Measurements from ENCODE around the gene GPRC5A.
A peak's percentile ranks its signal among the peaks of the same experiment; 100 is the strongest.

Gene GPRC5A

DNA sequence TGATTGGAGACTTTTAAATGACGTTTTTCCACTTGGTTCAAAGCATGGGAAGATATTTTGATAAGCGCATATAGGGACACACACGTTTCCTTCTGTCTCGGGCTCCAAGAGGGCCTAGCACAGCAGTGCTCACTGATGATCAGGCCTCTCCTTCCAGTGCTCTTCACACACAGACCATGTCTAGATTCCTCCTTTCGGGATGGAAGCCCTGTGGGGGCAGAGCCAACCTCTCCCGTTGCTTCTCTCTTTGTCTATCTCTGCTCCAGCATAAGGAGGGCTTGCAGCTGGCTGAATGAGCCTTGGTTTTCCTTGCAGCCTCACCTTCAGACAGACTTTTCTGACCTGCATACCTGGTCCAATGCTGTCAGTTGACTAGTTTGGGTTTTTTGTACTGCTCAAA, 38.3 kb downstream of the GPRC5A start:
- Mint-ChIP-seq H3K9me3 (no peaks in the 10 kb centered on the region), H3K27ac (no peak overlapping the region), H3K27me3 (peaks cover 5% of the 10 kb centered on the region), H3K4me3 (no peak overlapping the region), H3K36me3 (no peaks in the 10 kb centered on the region), H3K4me1 (no peaks in the 10 kb centered on the region)
- ATAC-seq (ENCODE audit: low read depth), result no peak
- no peak for DNase-seq (ENCODE audit: low spot score in 2 of 2)

DNA sequence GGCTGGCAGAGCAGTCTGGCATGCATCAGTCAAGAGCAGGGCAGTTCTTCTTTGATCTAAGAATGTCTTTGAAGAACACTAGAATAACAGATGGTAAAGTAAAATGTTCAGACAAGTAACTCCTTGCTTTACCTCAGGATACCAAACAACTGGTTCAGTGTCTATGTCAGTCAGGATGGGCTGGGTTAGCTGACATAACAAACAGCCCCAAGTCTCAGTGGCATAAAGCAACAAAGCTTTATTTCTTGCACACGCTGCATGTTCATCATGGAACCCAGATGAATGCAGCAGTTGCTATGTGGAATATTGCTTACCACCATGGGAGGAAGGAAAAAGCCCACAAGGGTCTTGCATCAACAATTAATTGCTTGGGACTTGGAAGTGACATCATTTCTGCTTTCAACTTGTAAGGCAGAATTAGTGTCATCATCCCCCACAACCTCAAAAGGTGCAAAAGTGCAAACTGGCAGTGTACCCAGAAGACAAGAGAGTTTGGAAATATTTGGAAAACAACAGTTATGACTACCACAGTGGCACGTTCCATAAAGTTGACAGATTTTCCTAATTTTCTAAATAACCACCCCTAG, 39.4 kb downstream of the GPRC5A start:
- H3K36me3 Mint-ChIP-seq, result no peaks in the 10 kb centered on the region
- H3K27me3 Mint-ChIP-seq, result peaks cover 5% of the 10 kb centered on the region
- DNase-seq (ENCODE audit: low spot score in 2 of 2) (no peak), ATAC-seq (ENCODE audit: low read depth) (no peak)
- H3K4me1 Mint-ChIP-seq, result no peaks in the 10 kb centered on the region
- no peak overlapping the region for H3K27ac Mint-ChIP-seq
- H3K4me3 Mint-ChIP-seq, result no peak overlapping the region
- H3K9me3 Mint-ChIP-seq, result no peaks in the 10 kb centered on the region

DNA sequence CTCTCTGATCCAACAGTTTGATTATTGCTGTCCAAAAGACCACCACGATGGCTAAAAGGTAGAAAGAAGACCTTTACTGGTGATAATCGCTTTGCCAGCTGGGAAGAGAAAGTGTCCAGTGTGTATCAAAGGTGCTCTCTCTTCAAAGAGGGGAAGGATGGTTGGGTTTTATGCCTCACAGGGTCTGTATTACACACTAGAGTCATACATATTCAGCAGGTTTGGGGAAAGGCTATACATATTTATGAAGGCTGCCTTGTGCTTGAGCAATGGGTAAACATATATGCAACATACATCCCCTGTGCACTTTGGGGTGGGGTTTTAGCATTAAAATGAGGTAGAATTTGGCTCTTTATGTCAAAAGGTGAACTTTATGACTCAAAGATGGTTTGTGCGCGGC, 42.4 kb downstream of the GPRC5A start:
- Mint-ChIP-seq H3K36me3 (no peaks in the 10 kb centered on the region), H3K4me3 (no peak overlapping the region), H3K27ac (no peak overlapping the region), H3K27me3 (no peaks in the 10 kb centered on the region), H3K4me1 (no peaks in the 10 kb centered on the region), H3K9me3 (no peaks in the 10 kb centered on the region)
- DNase-seq (ENCODE audit: low spot score in 2 of 2) (no peak), ATAC-seq (ENCODE audit: low read depth) (no peak)

DNA sequence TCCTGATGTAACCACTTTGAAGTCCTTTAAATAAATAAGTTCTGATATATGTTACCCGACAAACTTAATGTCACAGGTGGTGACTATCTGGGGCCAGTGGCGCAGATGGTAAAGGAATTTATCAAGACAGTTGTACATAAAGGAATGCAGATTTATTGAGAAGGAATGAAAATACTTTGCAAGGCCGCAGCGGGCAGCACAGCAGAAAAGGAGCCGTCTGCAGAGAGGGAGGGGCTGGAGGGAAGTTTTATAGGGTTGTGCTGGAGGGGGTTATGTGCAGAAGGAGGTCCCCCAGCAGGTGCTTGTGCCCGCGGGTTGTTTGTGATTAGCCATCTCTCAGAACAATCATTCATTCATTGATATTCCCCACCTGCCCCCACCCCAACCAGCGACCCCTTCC, 43.2 kb downstream of the GPRC5A start:
- H3K36me3 Mint-ChIP-seq, result no peaks in the 10 kb centered on the region
- H3K4me1 Mint-ChIP-seq, result no peaks in the 10 kb centered on the region
- no peak overlapping the region for H3K4me3 Mint-ChIP-seq
- no peaks in the 10 kb centered on the region for H3K9me3 Mint-ChIP-seq
- no peak for DNase-seq (ENCODE audit: low spot score in 2 of 2)
- H3K27ac Mint-ChIP-seq, result no peak overlapping the region
- H3K27me3 Mint-ChIP-seq, result no peaks in the 10 kb centered on the region
- ATAC-seq (ENCODE audit: low read depth), result no peak

DNA sequence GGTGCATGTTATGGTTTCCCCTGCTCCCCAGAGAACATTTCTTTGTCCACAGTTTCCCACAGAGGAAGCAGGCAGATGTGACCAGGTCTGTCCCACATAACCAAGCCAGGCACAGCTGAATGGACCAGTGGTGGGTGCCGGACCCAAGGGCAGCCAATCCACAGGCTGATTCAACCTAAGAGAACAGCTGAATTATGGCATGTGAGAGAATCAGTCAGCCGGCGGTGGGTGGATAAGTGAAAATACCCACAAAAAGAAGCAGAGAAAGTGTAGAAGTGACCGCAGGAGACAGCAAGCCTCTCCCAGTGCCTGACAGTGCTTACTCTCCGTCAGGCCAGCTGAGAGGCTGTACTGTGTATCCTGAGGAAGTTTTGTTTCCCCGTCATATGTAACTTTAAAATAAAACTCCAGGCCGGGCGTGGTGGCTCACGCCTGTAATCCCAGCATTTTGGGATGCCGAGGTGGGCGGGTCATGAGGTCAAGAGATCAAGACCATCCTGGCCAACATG, 45.7 kb downstream of the GPRC5A start:
- DNase-seq (ENCODE audit: low spot score in 2 of 2), result no peak
- Mint-ChIP-seq H3K27me3 (no peaks in the 10 kb centered on the region), H3K4me3 (no peak overlapping the region), H3K27ac (no peak overlapping the region), H3K36me3 (no peaks in the 10 kb centered on the region), H3K4me1 (no peaks in the 10 kb centered on the region), H3K9me3 (no peaks in the 10 kb centered on the region)
- no peak for ATAC-seq (ENCODE audit: low read depth)

DNA sequence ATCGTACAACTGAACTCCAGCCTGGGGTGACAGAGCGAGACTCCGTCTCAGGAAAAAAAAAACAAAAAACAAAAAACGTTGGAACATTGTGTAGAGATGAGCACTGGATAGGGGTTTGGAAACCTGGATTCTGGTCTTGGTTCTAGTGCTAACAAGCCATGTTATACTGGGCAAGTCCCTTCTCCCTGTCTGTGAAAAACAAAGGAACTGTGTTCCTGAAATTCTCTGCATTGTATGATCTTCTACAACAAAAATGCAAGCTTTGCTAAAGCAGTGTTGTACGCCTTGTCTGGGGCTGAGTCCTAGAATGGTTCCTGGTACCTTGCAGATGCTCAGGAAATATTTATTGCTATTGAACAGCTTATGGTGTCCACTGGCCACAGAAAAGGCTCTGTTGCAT, 47.2 kb downstream of the GPRC5A start:
- no peak overlapping the region for H3K27ac Mint-ChIP-seq
- H3K4me1 Mint-ChIP-seq, result no peaks in the 10 kb centered on the region
- H3K36me3 Mint-ChIP-seq, result no peaks in the 10 kb centered on the region
- ATAC-seq (ENCODE audit: low read depth), result no peak
- H3K4me3 Mint-ChIP-seq, result no peak overlapping the region
- H3K27me3 Mint-ChIP-seq, result no peaks in the 10 kb centered on the region
- no peak for DNase-seq (ENCODE audit: low spot score in 2 of 2)
- no peaks in the 10 kb centered on the region for H3K9me3 Mint-ChIP-seq

DNA sequence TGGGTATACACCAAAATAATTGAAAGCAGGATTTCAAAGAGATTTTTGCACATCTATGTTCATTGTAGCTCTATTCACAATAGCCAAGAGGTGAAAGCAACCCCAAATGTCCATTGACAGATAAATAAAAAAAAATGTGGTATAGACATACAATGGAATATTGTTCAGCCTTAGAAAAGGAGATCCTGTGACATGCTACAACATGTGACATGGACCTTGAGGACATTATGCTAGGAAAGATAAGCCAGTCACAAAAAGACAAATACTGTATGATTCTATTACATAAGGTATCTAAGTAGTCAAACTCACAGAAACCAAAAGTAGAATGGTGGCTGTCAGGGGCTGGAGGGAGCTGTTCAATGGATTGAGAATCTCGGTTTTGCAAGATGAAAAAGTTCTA, 48.5 kb downstream of the GPRC5A start:
- Mint-ChIP-seq H3K4me1 (peaks cover 3% of the 10 kb centered on the region), H3K9me3 (no peaks in the 10 kb centered on the region), H3K27ac (no peak overlapping the region), H3K4me3 (no peak overlapping the region), H3K27me3 (peaks cover 2% of the 10 kb centered on the region), H3K36me3 (peaks cover 1% of the 10 kb centered on the region)
- ATAC-seq (ENCODE audit: low read depth), result no peak
- DNase-seq (ENCODE audit: low spot score in 2 of 2), result no peak

DNA sequence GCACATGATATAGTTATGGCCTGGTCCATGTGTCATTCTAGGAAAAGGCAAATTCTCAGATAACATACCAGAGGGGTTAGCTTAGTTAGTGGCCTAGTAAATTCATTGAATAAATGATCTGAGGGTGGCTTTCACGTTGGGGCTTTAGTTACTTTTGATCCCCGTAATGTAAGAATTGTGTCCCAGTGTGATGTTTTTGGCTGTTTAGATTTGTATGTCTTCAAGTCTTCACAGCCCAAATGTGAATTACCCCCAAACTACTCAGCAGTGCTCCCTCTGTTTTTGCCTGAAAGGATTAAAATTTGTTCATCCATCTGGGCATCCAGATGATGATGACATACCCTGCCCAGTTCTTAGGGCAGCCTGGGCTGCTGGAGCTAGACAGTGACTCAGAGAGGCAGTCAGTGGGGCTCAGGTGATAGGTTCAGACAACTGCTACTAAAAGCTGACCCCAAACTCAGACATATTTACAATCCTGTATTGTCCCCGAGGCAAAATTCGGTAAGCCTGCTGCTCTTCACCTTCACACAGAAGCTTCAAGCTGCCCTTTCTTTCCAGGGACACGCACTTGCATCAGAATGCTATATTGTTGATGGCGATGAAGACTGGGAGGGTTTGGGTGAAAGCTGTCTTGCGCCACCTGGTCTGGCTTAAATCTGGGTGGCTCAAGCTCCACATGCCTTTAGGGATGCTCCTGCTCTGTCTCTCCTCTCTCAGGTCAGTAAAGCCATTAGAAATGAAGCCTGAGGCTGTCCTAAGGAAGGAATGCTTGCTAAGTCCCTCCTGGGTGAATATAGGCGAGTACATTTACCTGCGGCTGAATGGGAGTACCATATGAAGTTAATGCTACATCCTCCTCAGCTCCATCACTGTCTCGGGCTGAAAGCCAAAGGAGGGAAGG, 50.3 kb downstream of the GPRC5A start:
- no peak for ATAC-seq (ENCODE audit: low read depth)
- no peak overlapping the region for H3K4me3 Mint-ChIP-seq
- H3K9me3 Mint-ChIP-seq, result no peaks in the 10 kb centered on the region
- no peak for DNase-seq (ENCODE audit: low spot score in 2 of 2)
- H3K27ac Mint-ChIP-seq, result no peak overlapping the region
- H3K4me1 Mint-ChIP-seq, result peaks cover 3% of the 10 kb centered on the region
- H3K27me3 Mint-ChIP-seq, result peaks cover 2% of the 10 kb centered on the region
- H3K36me3 Mint-ChIP-seq, result peaks cover 2% of the 10 kb centered on the region

DNA sequence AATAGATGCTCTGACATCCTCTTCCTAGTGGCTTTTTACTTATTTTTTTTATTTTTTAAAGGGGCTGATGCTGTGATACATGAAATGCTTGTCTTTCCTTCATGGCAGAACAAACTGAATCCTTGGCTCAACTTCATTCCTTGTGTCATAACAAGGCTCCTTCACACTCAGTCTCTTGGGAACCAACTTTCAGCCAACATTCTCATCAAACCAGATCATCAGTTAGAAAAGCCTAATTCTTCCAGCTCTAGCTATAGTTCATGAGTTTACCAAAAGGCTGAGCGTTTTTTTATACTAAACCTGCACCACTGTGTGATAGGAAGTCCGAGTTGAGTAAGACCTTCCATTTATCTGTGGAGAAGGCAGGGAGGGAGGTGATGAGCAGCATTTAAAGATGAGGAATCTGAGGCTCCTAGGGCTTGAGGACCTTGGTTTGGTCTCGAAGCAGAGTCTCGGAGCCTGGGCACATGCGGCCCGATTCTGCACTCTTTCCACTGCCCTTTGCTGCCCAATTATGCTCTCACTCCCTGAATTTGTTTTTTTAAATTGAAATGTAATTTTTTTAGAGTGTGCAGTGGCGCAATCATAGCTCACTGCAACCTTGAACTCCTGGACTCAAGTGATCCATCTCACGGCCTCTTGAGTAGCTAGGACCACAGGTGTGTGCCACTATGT, 52.4 kb downstream of the GPRC5A start:
- Mint-ChIP-seq H3K36me3 (peaks cover 2% of the 10 kb centered on the region), H3K4me1 (peaks cover 3% of the 10 kb centered on the region), H3K4me3 (no peak overlapping the region), H3K27ac (no peak overlapping the region), H3K9me3 (no peaks in the 10 kb centered on the region), H3K27me3 (peaks cover 6% of the 10 kb centered on the region)
- ATAC-seq (ENCODE audit: low read depth) (no peak), DNase-seq (ENCODE audit: low spot score in 2 of 2) (no peak)

DNA sequence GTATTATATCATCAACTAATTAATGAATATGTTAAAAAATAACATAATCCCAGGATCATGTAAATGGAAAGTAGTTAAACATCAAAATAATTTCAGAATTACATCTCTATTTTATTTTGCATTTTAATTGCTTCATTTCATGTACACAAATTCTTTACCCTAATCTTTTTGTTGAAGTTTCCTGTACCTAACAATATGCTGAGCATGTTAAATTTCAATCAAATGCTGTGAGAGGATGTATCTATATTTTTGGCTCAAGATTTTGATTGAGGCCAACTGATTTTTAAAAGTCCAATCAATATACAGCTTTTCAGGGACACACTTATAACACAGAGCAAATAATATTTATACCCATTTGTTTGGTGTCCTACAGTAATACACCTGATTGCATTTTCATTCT, 54.2 kb downstream of the GPRC5A start:
- Mint-ChIP-seq H3K4me3 (no peak overlapping the region), H3K9me3 (no peaks in the 10 kb centered on the region), H3K27me3 (peaks cover 16% of the 10 kb centered on the region), H3K36me3 (peaks cover 4% of the 10 kb centered on the region), H3K4me1 (peaks cover 3% of the 10 kb centered on the region), H3K27ac (no peak overlapping the region)
- ATAC-seq (ENCODE audit: low read depth) (no peak), DNase-seq (ENCODE audit: low spot score in 2 of 2) (no peak)

DNA sequence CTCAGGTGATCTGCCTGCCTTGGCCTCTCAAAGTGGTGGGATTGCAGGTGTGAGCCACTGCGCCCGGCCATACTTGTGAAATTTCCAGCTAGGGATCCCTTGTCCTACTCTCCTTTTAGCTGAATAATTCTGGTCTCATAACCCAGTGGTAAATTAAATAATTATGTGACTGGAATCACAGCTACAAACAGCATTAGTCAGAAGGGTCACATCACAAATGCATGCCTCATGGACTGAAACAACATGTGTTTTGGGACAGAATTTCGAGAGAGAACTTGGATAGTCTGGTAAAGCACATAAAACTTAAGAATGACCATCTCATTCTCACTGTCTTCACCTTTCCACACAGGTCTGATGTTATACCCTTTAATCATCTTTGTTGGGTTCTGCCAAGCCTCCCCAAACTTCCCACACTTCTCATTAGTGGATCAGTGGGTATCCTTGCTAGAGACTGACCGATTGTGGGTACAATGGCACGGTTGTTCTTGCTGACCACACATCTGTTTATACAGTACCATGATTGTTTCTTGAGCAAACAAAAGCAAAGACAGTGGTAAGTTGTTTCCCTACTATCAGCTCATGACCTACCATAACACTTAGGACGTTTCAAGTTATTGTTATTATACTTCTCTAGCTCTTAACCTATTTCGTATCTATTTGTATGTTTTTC, 55.5 kb downstream of the GPRC5A start:
- Mint-ChIP-seq H3K9me3 (no peaks in the 10 kb centered on the region), H3K27me3 (peaks cover 16% of the 10 kb centered on the region), H3K4me3 (no peak overlapping the region), H3K27ac (no peak overlapping the region), H3K36me3 (peaks cover 4% of the 10 kb centered on the region), H3K4me1 (peaks cover 3% of the 10 kb centered on the region)
- DNase-seq (ENCODE audit: low spot score in 2 of 2) (no peak), ATAC-seq (ENCODE audit: low read depth) (no peak)

DNA sequence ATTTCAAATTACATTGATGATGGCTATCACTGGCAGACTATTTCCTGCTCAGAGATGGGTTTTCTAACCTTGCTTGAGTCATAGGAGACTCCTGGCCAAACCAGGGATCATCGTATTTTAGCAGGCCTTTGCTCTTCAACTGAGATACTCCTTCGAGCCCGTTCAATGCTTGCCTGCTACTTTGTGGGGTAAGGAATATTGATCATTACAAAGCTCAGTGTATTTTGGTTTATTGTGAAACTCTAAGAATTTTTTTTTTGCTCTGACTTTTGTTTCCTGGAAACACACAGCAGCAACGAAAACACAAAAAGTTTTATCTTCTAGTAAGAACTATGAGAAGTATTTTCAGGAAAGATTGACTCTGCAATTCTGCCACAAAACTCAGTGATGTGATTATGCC, 56.5 kb downstream of the GPRC5A start:
- ATAC-seq (ENCODE audit: low read depth), result no peak

DNA sequence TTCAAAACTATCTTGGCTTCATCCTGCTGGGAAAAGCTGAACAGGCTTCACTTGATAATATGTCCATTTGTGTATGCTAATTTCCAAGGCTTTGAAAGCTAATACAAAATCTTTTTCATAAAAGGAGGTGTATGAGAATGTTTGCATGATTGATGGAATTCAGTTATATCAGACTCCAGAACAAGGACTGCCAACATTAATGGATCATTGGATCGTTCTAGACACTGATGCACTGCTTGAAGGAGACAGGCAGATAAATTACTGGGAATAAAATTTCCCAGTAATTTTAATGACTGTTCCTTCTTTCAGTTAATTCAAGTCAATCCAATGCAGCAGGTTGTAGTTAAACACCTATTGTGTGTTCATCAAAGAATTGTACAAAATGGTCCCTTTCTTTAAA, 60.1 kb downstream of the GPRC5A start:
- H3K36me3 Mint-ChIP-seq, result peaks cover 9% of the 10 kb centered on the region
- H3K27me3 Mint-ChIP-seq, result peaks cover 21% of the 10 kb centered on the region
- no peak for DNase-seq (ENCODE audit: low spot score in 2 of 2)
- peaks cover 3% of the 10 kb centered on the region for H3K9me3 Mint-ChIP-seq
- peaks cover 3% of the 10 kb centered on the region for H3K4me1 Mint-ChIP-seq
- no peak overlapping the region for H3K27ac Mint-ChIP-seq
- H3K4me3 Mint-ChIP-seq, result no peak overlapping the region
- no peak for ATAC-seq (ENCODE audit: low read depth)

More for the DNA sequence above, 56.5 kb downstream of the GPRC5A start:
- Mint-ChIP-seq H3K9me3 (no peaks in the 10 kb centered on the region), H3K27ac (no peak overlapping the region), H3K4me1 (peaks cover 3% of the 10 kb centered on the region), H3K36me3 (peaks cover 4% of the 10 kb centered on the region), H3K4me3 (no peak overlapping the region), H3K27me3 (peaks cover 16% of the 10 kb centered on the region)
- DNase-seq (ENCODE audit: low spot score in 2 of 2), result no peak

DNA sequence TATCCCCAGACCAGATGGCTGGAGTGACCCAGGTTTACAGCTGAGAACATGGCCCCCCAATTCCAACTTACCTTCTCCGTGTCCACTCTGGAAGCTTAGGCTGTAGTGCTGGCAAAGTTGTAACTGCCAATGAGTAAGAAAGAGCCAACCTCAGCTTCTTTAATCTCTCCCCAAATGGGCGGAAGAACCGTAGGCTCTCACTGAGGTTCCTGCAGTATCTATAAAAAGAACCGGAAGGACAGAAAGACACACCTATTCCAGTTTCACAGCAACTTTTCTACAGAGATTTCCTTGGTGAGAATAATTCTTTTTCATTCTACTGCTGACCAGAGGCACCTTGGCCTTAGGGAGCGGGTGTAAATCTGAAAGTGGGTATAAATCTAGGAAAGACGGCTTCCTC, 60.7 kb downstream of the GPRC5A start, which contains the start of gene GPRC5D:
GPRC5D (minus strand) TSS at position 135 of the 400 bp plus-strand sequence. CDS start 1,786 bp downstream, outside the sequence.
- Mint-ChIP-seq H3K9me3 (peaks cover 3% of the 10 kb centered on the region), H3K4me1 (peaks cover 3% of the 10 kb centered on the region), H3K36me3 (peaks cover 9% of the 10 kb centered on the region), H3K27ac (no peak within 1 kb of the TSS), H3K27me3 (peaks cover 19% of the 10 kb centered on the region), H3K4me3 (peak within 1 kb of the TSS; percentile 37)
- no peak for ATAC-seq (ENCODE audit: low read depth)
- no peak for DNase-seq (ENCODE audit: low spot score in 2 of 2)
